Endodermal cell (in vitro differentiated cells): Measurements from ENCODE around the gene ZGRF1. TPM values are rescaled to one million over a fixed set of nuclear protein-coding genes. Genes with fewer than 3 reads are reported as not detected.

ENCODE experiments used
- DNase-seq: peaks from one replicate; pipeline ENCODE4 v3.0.0-alpha.2; 2017
- H3K27ac ChIP-seq: 2 replicates; pipeline ENCODE4 v1.5.1; 2013; ENCODE audit warnings: mild to moderate bottlenecking, low read depth, low read length, moderate library complexity
- H3K27me3 ChIP-seq: 2 replicates; pipeline ENCODE4 v1.6.1; 2013; ENCODE audit warnings: mild to moderate bottlenecking, low read length, moderate library complexity; ENCODE audit not compliant: insufficient read depth, control insufficient read depth, poor library complexity, severe bottlenecking
- H3K36me3 ChIP-seq: 2 replicates; pipeline ENCODE4 v1.7.0; 2013; ENCODE audit warnings: mild to moderate bottlenecking, low read length, moderate library complexity; ENCODE audit not compliant: control insufficient read depth, insufficient read depth
- H3K4me1 ChIP-seq: one replicate; pipeline ENCODE4 v1.7.0; 2013; ENCODE audit warnings: low read length; ENCODE audit not compliant: control insufficient read depth, insufficient read depth
- H3K4me3 ChIP-seq: 2 replicates; pipeline ENCODE4 v1.5.1; 2013; ENCODE audit warnings: mild to moderate bottlenecking, low read length, moderate library complexity
- H3K9ac ChIP-seq: 2 replicates; pipeline ENCODE4 v1.6.1; 2013; ENCODE audit warnings: mild to moderate bottlenecking, low read length, moderate library complexity; ENCODE audit not compliant: poor library complexity, severe bottlenecking; ENCODE audit errors: extremely low read depth
- H3K9me3 ChIP-seq: 2 replicates; pipeline ENCODE4 v1.6.1; 2013; ENCODE audit warnings: mild to moderate bottlenecking, low read length, moderate library complexity; ENCODE audit not compliant: control insufficient read depth
- H3K27ac Mint-ChIP-seq: 2 replicates; pipeline ENCODE4 v1.8.0; 2020; ENCODE audit warnings: mixed read lengths
- H3K27me3 Mint-ChIP-seq: 2 replicates; pipeline ENCODE4 v1.8.0; 2021; ENCODE audit warnings: mild to moderate bottlenecking, mixed read lengths; ENCODE audit not compliant: insufficient read depth
- H3K36me3 Mint-ChIP-seq: 2 replicates; pipeline ENCODE4 v1.8.0; 2020; ENCODE audit warnings: low read depth, mixed read lengths
- H3K4me1 Mint-ChIP-seq: 2 replicates; pipeline ENCODE4 v1.8.0; 2020; ENCODE audit warnings: mixed read lengths
- H3K4me3 Mint-ChIP-seq: 2 replicates; pipeline ENCODE4 v1.8.0; 2020; ENCODE audit warnings: mild to moderate bottlenecking, moderate library complexity, mixed read lengths
- H3K9me3 Mint-ChIP-seq: 2 replicates; pipeline ENCODE4 v1.8.0; 2020; ENCODE audit warnings: mild to moderate bottlenecking, mixed read lengths
- WGBS, 2 experiments: methylation state at CpG; one replicate each; pipeline versions ENCODE4 v1.1.5 to v1.1.7; 2013; ENCODE audit warnings: missing lambda C conversion rate in 2 of 2, mixed read lengths in 1 of 2; ENCODE audit not compliant: insufficient coverage in 1 of 2, insufficient read length in 1 of 2; 5-methylcytosine and 5-hydroxymethylcytosine counted together
- total RNA-seq, 2 donors: library from RNA; stranded (reverse); fragmentation: NEBNext Ultra II Directional in 1 of 2; extraction: Animal tissue kit (Norgen Biotek cat#: 25700) in 1 of 2; gene quantifications; 2 replicates in 1 of 2; 3 replicates in 1 of 2; pipeline ENCODE4 v1.2.1, GENCODE V29; 2021
- TF ChIP-seq, protein P1 (sequence below): fragments of 200-600 bp; sonication (generic); conservative IDR thresholded peaks from 2 replicates; pipeline ENCODE4 v1.5.0; 2021; ENCODE audit warnings: antibody characterized with exemption, mild to moderate bottlenecking

Gene ZGRF1
- total RNA-seq, 2 donors from 2014 or later = 29.1 to 57.3 TPM

DNA sequence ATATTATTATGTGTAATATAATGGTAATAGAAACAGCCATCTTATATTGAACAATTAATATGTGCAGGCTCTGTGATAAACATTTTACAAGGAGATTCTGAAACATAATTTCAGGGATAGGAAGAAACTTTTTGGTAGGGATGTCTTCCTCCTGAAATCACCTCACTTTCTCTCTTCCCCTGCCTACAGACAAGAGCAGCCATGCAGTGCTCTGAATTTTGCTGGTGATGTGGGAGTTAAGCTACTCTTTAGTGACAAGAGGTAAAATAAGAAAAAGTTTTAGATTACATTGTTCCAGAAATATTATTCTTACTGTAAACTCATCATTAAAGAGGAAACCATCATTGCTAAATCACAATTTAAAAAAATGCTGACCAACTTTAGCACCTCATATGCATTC is 36.4 kb upstream of the ZGRF1 start:
- Mint-ChIP-seq H3K4me3 (no peak overlapping the region), H3K27me3 (no peaks in the 10 kb centered on the region), H3K27ac (no peak overlapping the region), H3K4me1 (peaks cover 36% of the 10 kb centered on the region), H3K9me3 (no peaks in the 10 kb centered on the region), H3K36me3 (no peaks in the 10 kb centered on the region)
- Histone ChIP-seq H3K9ac (no peak overlapping the region), H3K4me1 (peaks cover 9% of the 10 kb centered on the region), H3K9me3 (no peaks in the 10 kb centered on the region), H3K36me3 (no peaks in the 10 kb centered on the region), H3K4me3 (no peak overlapping the region), H3K27me3 (no peaks in the 10 kb centered on the region), H3K27ac (no peak overlapping the region)
- TF ChIP-seq, protein P1, sequence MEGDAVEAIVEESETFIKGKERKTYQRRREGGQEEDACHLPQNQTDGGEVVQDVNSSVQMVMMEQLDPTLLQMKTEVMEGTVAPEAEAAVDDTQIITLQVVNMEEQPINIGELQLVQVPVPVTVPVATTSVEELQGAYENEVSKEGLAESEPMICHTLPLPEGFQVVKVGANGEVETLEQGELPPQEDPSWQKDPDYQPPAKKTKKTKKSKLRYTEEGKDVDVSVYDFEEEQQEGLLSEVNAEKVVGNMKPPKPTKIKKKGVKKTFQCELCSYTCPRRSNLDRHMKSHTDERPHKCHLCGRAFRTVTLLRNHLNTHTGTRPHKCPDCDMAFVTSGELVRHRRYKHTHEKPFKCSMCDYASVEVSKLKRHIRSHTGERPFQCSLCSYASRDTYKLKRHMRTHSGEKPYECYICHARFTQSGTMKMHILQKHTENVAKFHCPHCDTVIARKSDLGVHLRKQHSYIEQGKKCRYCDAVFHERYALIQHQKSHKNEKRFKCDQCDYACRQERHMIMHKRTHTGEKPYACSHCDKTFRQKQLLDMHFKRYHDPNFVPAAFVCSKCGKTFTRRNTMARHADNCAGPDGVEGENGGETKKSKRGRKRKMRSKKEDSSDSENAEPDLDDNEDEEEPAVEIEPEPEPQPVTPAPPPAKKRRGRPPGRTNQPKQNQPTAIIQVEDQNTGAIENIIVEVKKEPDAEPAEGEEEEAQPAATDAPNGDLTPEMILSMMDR = no peak
- no peak for DNase-seq

DNA sequence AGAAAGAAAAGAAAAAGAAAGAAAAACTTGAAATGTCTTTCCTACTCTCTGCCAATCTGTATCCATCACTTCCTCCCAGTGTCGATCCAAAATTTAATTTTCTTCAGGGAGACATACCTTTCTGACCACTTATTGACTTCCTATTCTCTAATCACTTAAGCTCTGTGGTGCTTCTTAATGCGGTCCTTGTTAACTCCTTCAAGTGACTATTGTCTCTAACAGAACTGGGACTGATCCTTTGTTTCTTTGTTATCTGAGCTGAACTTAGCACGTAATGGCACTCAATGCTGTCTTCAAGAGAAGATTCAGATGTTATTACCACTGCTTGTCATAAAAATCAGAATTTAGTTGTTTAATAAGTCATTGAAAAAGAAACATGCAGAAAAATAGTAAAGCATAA is 31.4 kb upstream of the ZGRF1 start:
- no peak overlapping the region for H3K27ac ChIP-seq
- Mint-ChIP-seq H3K27ac (no peak overlapping the region), H3K4me3 (no peak overlapping the region), H3K27me3 (no peaks in the 10 kb centered on the region), H3K36me3 (no peaks in the 10 kb centered on the region), H3K4me1 (peaks cover 18% of the 10 kb centered on the region), H3K9me3 (no peaks in the 10 kb centered on the region)
- H3K27me3 ChIP-seq = no peaks in the 10 kb centered on the region
- no peak for DNase-seq
- no peak overlapping the region for H3K4me3 ChIP-seq
- H3K9me3 ChIP-seq = no peaks in the 10 kb centered on the region
- peak overlapping the region; percentile 20 for H3K9ac ChIP-seq
- no peaks in the 10 kb centered on the region for H3K36me3 ChIP-seq
- TF ChIP-seq, protein P1 = no peak
- H3K4me1 ChIP-seq = no peaks in the 10 kb centered on the region
- WGBS, 2 experiments = 54 to 83% methylated on average over 3 of the region's 3 CpGs

- no peaks in the 10 kb centered on the region for H3K4me1 ChIP-seq
- Mint-ChIP-seq H3K27me3 (no peaks in the 10 kb centered on the region), H3K4me1 (peaks cover 17% of the 10 kb centered on the region), H3K27ac (peak overlapping the region; percentile 48), H3K4me3 (no peak overlapping the region), H3K9me3 (no peaks in the 10 kb centered on the region), H3K36me3 (peaks cover 4% of the 10 kb centered on the region)
- H3K9me3 ChIP-seq = no peaks in the 10 kb centered on the region
- 98 to 100% methylated on average over 1 to 2 of the region's 2 CpGs for whole genome bisulfite sequencing, 2 experiments
- no peak overlapping the region for H3K9ac ChIP-seq
- no peak overlapping the region for H3K27ac ChIP-seq
- no peaks in the 10 kb centered on the region for H3K36me3 ChIP-seq
- TF ChIP-seq, protein P1 = no peak
- DNase-seq = no peak
- H3K27me3 ChIP-seq = no peaks in the 10 kb centered on the region
- H3K4me3 ChIP-seq = no peak overlapping the region
These were observed 27.9 kb upstream of the ZGRF1 start for GRCh38 chr4:112664611-112665010.
